Esophagus mucosa (tissue), 1 donor: ENCODE data around the gene KRTAP12-4. TPM values are rescaled to one million over a fixed set of nuclear protein-coding genes. Genes with fewer than 3 reads are reported as not detected.
"Not testable (repeated sequence)": the region's sequence is repeated elsewhere in the genome, so short reads cannot be mapped to it uniquely, and the experiment has no call there.

Experiments
- ATAC-seq: fragments of 200-7000 bp; cut with Tn5 transposase; one replicate; pipeline ENCODE4 v1.9.1; 2020
- total RNA-seq: library from RNA; stranded (reverse); gene quantifications from one replicate; pipeline ENCODE4 v1.2.4, GENCODE V29; 2023
- donor health status: DM: yes; HTN: yes; CAD: no.

Gene KRTAP12-4
- total RNA-seq, 1 donor from 2014 or later = not detected

DNA sequence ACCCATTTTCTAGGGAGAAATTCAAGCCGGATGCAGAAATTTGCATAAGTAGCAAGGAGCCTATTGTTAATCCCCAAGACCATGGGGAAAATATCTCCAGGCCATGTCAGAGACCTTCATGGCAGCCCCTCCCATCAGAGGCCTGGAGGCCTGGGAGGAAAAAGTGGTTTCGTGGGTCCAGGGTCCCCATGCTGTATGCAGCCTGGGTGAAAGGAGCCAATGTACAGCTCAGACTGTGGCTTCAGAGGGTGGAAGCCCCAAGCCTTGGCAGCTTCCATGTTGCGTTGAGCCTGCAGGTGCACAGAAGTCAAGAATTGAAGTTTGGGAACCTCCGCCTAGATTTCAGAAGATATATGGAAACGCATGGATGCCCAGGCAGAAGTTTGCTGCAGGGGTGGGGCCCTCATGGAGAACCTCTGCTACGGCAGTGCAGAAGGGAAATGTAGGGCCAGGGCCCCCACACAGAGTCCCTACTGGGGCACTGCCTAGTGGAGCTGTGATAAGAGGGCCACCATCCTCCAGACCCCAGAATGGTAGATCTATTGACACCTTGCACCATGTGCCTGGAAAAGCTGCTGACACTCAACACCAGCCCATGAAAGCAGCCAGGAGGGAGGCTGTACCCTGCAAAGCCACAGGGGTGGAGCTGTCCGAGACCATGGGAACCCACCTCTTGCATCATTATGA lies 44.2 kb downstream of the KRTAP12-4 start:
- ATAC-seq = not testable (repeated sequence)

GRCh38 chr21:44609193-44609592 lies 45.3 kb downstream of the KRTAP12-4 start:
- no peak for ATAC-seq

DNA sequence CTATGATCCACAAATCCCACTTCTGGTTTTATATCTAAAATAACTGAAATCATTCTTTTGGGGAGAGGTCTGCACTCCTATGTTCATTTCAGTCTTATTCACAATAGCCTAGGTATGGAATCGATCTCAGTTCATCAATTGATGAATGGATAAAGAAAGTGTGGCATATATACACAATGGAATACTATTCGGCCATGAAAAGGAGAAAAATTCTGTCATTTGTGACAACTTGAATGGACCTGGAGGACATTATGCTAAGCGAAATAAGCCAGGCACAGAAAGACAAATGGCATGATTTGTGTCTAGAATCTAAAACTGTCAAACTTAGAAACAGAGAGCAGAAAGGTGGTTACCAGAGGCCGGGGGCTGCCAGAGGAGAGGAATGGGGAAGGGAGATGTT lies 48.0 kb downstream of the KRTAP12-4 start:
- no peak for ATAC-seq

Other genes starting within 250 kb of the KRTAP12-4 start
- gene LRRC3, start 199.1 kb downstream of the KRTAP12-4 start, total RNA-seq = 0.72 TPM
- not detected for gene KRTAP10-1, start 114.5 kb downstream of the KRTAP12-4 start, total RNA-seq
- not detected for gene KRTAP10-2, start 103.2 kb downstream of the KRTAP12-4 start, total RNA-seq
- gene KRTAP10-3, start 95.9 kb downstream of the KRTAP12-4 start, total RNA-seq = not detected
- gene KRTAP10-4, start 80.9 kb downstream of the KRTAP12-4 start, total RNA-seq = not detected
- gene KRTAP10-5, start 74.1 kb downstream of the KRTAP12-4 start, total RNA-seq = not detected
- not detected for gene KRTAP10-6, start 62.2 kb downstream of the KRTAP12-4 start, total RNA-seq
- not detected for gene KRTAP10-7, start 54.1 kb downstream of the KRTAP12-4 start, total RNA-seq
- not detected for gene KRTAP10-8, start 42.6 kb downstream of the KRTAP12-4 start, total RNA-seq
- not detected for gene KRTAP10-9, start 27.6 kb downstream of the KRTAP12-4 start, total RNA-seq
- gene KRTAP10-10, start 17.3 kb downstream of the KRTAP12-4 start, total RNA-seq = not detected
- not detected for gene KRTAP10-11, start 8.2 kb downstream of the KRTAP12-4 start, total RNA-seq
- not detected for gene KRTAP12-3, start 3.3 kb upstream of the KRTAP12-4 start, total RNA-seq
- gene KRTAP12-2, start 12.3 kb upstream of the KRTAP12-4 start, total RNA-seq = not detected
- not detected for gene KRTAP12-1, start 27.5 kb upstream of the KRTAP12-4 start, total RNA-seq
- gene KRTAP10-12, start 42.5 kb upstream of the KRTAP12-4 start, total RNA-seq = not detected
- gene TSPEAR, start 56.9 kb upstream of the KRTAP12-4 start, total RNA-seq = 0.08 TPM
- 35.8 TPM for gene UBE2G2, start 147.2 kb upstream of the KRTAP12-4 start, total RNA-seq
- 51.9 TPM for gene SUMO3, start 163.4 kb upstream of the KRTAP12-4 start, total RNA-seq
- gene PTTG1IP, start 219.0 kb upstream of the KRTAP12-4 start, total RNA-seq = 67.1 TPM